Measurements from ENCODE around the gene OOSP1. TPM values are rescaled to one million over a fixed set of nuclear protein-coding genes. Genes with fewer than 3 reads are reported as not detected.

The OOSP1 gene
- total RNA-seq, 1 donor from 2014 or later: not detected

Other genes starting within 250 kb of the OOSP1 start
- not detected in 2 replicates for gene OR10V1, start 224.6 kb upstream of the OOSP1 start, total RNA-seq
- gene STX3, start 183.1 kb upstream of the OOSP1 start, total RNA-seq: 26.7 and 26.8 TPM in 2 replicates
- gene MRPL16, start 127.7 kb upstream of the OOSP1 start, total RNA-seq: 53.9 and 63.1 TPM in 2 replicates
- gene CBLIF, start 92.9 kb upstream of the OOSP1 start, total RNA-seq: not detected in 2 replicates
- gene TCN1, start 71.9 kb upstream of the OOSP1 start, total RNA-seq: not detected in 2 replicates
- gene OOSP3, start 59.6 kb upstream of the OOSP1 start, total RNA-seq: not detected in 2 replicates
- not detected in 2 replicates for gene OOSP4A, start 25.6 kb downstream of the OOSP1 start, total RNA-seq
- gene OOSP4B, start 78.7 kb downstream of the OOSP1 start, total RNA-seq: not detected in 2 replicates
- not detected in 2 replicates for gene OOSP2, start 102.0 kb downstream of the OOSP1 start, total RNA-seq
- not detected in 2 replicates for gene MS4A3, start 118.2 kb downstream of the OOSP1 start, total RNA-seq
- not detected in 2 replicates for gene MS4A2, start 150.2 kb downstream of the OOSP1 start, total RNA-seq
- gene MS4A6A, start 244.7 kb downstream of the OOSP1 start, total RNA-seq: 0.33 and 0.60 TPM in 2 replicates

Data from pulmonary artery endothelial cell (primary cell).